Left colon (tissue), 2 donors: Measurements from ENCODE around the gene IL1RAPL2. TPM values are rescaled to one million over a fixed set of nuclear protein-coding genes. Genes with fewer than 3 reads are reported as not detected.
"Not testable (repeated sequence)": the region's sequence is repeated elsewhere in the genome, so short reads cannot be mapped to it uniquely, and the experiment has no call there.

Experiments used
- ATAC-seq: fragments of 200-7000 bp; cut with Tn5 transposase; one replicate; pipeline ENCODE4 v1.9.1; 2020; ENCODE audit warnings: mild to moderate bottlenecking, moderate library complexity
- DNase-seq, 2 donors: peaks; one replicate each; pipeline ENCODE4 v3.0.0-alpha.2; 2020
- intact Hi-C, 2 donors: fragments of 100-400 bp; cut with DNase I in 1 of 2; cut with micrococcal nuclease in 1 of 2; formaldehyde crosslinking; loops; one replicate each; pipeline versions ENCODE4 v1.11.2 to v1.14.0; 2022; cut with DNase I, micrococcal nuclease
- total RNA-seq, 2 donors: library from RNA; stranded (reverse); fragmentation: NEBNext Ultra II Directional; extraction: Animal tissue kit (Norgen Biotek cat#: 25700); gene quantifications; one replicate each; pipeline ENCODE4 v1.2.1, GENCODE V29; 2021
- donor health status: DM: no; HTN: no; CAD: no.
- donor health status: DM: yes; HTN: yes; CAD: no.

IL1RAPL2 gene
- total RNA-seq, 2 donors from 2014 or later, result not detected

DNA sequence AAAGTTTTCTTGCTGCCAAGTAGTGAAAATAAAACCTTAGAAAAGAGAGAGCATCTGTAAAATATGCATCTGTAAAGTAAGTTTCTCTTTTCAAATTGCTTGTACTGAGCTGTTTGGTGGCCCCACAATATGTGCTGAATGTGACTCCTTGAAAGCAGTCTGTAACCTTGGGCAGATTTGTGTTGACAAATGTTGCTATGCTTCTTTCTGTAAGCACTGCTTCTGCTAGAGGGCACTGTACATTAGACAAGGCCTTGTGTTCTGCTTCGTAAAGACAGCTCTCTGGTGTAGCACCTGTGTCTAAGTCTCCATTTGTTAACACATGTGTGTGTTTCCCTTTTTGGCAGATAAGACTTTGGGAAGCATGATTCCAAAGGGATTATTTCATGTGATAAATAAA, 1199.7 kb downstream of the IL1RAPL2 start:
- intact Hi-C loops, result no loop called here

GRCh38 chrX:105773801-105774200, 1207.8 kb downstream of the IL1RAPL2 start:
- ATAC-seq, result no peak
- DNase-seq, result no peak
- intact Hi-C loops, result no loop called here

More for the DNA sequence above, 1199.7 kb downstream of the IL1RAPL2 start:
- ATAC-seq (no peak), DNase-seq (no peak)

GRCh38 chrX:105775679-105776078, 1209.7 kb downstream of the IL1RAPL2 start:
- no peak for ATAC-seq
- no peak for DNase-seq

GRCh38 chrX:105781804-105782203, 1215.8 kb downstream of the IL1RAPL2 start:
- DNase-seq (no peak), ATAC-seq (no peak)
- intact Hi-C loops, result no loop called here

More at GRCh38 chrX:105775679-105776078, 1209.7 kb downstream of the IL1RAPL2 start:
- intact Hi-C loops, result no loop called here

DNA sequence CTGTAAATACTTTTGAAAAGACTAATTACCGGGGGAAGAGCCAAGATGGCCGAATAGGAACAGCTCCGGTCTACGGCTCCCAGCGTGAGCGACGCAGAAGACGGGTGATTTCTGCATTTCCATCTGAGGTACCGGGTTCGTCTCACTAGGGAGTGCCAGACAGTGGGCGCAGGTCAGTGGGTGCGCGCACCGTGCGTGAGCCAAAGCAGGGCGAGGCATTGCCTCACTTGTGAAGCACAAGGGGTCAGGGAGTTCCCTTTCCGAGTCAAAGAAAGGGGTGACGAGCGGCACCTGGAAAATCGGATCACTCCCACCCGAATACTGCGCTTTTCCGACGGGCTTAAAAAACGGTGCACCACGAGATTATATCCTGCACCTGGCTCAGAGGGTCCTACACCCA, 1230.9 kb downstream of the IL1RAPL2 start:
- ATAC-seq, DNase-seq: not testable (repeated sequence)

GRCh38 chrX:105803891-105804290, 1237.9 kb downstream of the IL1RAPL2 start:
- intact Hi-C loops, result no loop called here
- no peak for ATAC-seq
- no peak for DNase-seq

More for the DNA sequence above, 1230.9 kb downstream of the IL1RAPL2 start:
- intact Hi-C loops, result not testable (repeated sequence)

GRCh38 chrX:105805655-105806054, 1239.7 kb downstream of the IL1RAPL2 start:
- ATAC-seq, DNase-seq, intact Hi-C loops: not testable (repeated sequence)

- no peak for ATAC-seq
- intact Hi-C loops, result no loop called here
- DNase-seq, result no peak
Measured at GRCh38 chrX:105816517-105816916, 1250.5 kb downstream of the IL1RAPL2 start.
